Body of pancreas (tissue), 4 donors: Measurements from ENCODE around the gene SMIM13. TPM values are rescaled to one million over a fixed set of nuclear protein-coding genes. Genes with fewer than 3 reads are reported as not detected.
"Not testable (repeated sequence)": the region's sequence is repeated elsewhere in the genome, so short reads cannot be mapped to it uniquely, and the experiment has no call there.

Experiments used
- ATAC-seq: fragments of 150-250 bp; one replicate; pipeline ENCODE4 v1.9.1; 2016
- DNase-seq, 4 donors: peaks; one replicate each; pipeline ENCODE4 v3.0.0-alpha.2; 2019
- H3K27ac ChIP-seq, 4 donors: fragments of 200-600 bp; sonication (generic); 1 replicate in 3 of 4; 2 replicates in 1 of 4; pipeline versions ENCODE4 v1.5.1 to v1.6.1; 2016 to 2019; ENCODE audit warnings: mild to moderate bottlenecking in 1 of 4, mixed read lengths in 1 of 4, moderate library complexity in 1 of 4
- H3K27me3 ChIP-seq, 2 donors: fragments of 200-600 bp; sonication (generic); one replicate each; pipeline ENCODE4 v1.6.0; 2016; ENCODE audit warnings: mild to moderate bottlenecking in 1 of 2
- H3K36me3 ChIP-seq, 2 donors: fragments of 200-600 bp; sonication (generic); replicated peaks in 1 of 2; 2 replicates each; pipeline ENCODE4 v1.5.1; 2016; ENCODE audit warnings: low read depth in 2 of 2; ENCODE audit not compliant: insufficient read depth in 1 of 2
- H3K4me1 ChIP-seq: fragments of 200-600 bp; sonication (generic); one replicate; pipeline ENCODE4 v1.6.0; 2016
- H3K4me3 ChIP-seq, 2 donors: fragments of 200-600 bp; sonication (generic); 1 replicate in 1 of 2; 2 replicates in 1 of 2; pipeline ENCODE4 v1.5.1; 2016 to 2019
- H3K9me3 ChIP-seq, 3 donors: fragments of 200-600 bp; sonication (generic); 1 replicate in 2 of 3; 2 replicates in 1 of 3; pipeline ENCODE4 v1.5.1; 2016
- CTCF ChIP-seq, 7 experiments: fragments of 450-650 bp in 4 of 7; fragments of 200-600 bp in 3 of 7; sonication (generic) in 3 of 7; IDR thresholded peaks; one replicate each; pipeline ENCODE4 v1.5.1; 2016 to 2019; ENCODE audit warnings: antibody characterized with exemption in 7 of 7
- POLR2A ChIP-seq, 3 donors: fragments of 450-650 bp; IDR thresholded peaks; one replicate each; pipeline ENCODE4 v1.6.1; 2016; ENCODE audit warnings: antibody characterized with exemption in 3 of 3, mild to moderate bottlenecking in 2 of 3
- WGBS, 2 donors: methylation state at CpG; one replicate each; pipeline ENCODE4 v1.1.5; 2017; 5-methylcytosine and 5-hydroxymethylcytosine counted together
- intact Hi-C: fragments of 100-400 bp; cut with DNase I; formaldehyde crosslinking; loops from one replicate; pipeline ENCODE4 v1.15.1; 2023
- total RNA-seq, 2 donors: library from RNA; depleted of rRNA; stranded (reverse); fragments of >200 nt; gene quantifications; one replicate each; pipeline ENCODE4 v1.1.0, GENCODE V29; 2016

The SMIM13 gene
- total RNA-seq, 2 donors from 2014 or later, result 4.4 to 5.6 TPM

DNA sequence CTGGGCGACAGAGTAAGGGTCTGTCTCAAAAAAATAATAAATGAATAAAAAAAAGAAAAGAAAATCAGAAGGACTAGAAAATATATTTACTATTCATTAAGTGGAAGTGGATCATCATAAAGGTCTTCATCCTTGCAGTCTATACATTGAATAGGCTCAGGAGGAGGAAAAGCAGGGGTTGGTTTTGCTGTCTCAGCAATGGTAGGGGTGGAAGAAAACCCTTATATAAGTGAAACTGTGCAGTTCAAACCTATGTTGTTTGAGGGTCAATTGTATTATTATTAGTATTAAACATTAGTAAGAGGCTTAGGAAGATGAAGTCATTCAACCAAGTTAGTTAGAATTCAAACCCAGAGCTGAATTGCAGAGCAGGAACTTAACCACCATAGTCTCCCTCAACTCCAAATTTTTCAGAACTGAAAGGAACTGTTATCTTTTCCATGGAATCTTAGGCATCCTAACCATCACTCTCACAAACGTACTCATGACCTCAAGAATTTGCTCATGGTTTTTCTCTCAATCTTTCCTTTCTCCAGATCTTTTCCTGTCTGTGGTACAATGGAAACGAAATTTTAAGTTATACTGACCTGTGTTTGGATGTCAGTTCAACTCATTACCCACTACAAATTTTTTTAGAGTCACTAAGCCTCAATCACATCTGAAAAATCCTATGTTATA, 7.7 kb upstream of the SMIM13 start:
- no peak overlapping the region for H3K4me3 ChIP-seq
- H3K27ac ChIP-seq, result no peak overlapping the region
- DNase-seq (no peak), ATAC-seq (no peak)
- TF ChIP-seq POLR2A (IDR thresholded peaks at IDR 0.05), result no peak
- no peak for TF ChIP-seq CTCF (IDR thresholded peaks at IDR 0.05)
- no peaks in the 10 kb centered on the region for H3K36me3 ChIP-seq
- H3K27me3 ChIP-seq, result no peaks in the 10 kb centered on the region
- H3K4me1 ChIP-seq, result no peaks in the 10 kb centered on the region
- no peaks in the 10 kb centered on the region for H3K9me3 ChIP-seq
- intact Hi-C loops, result no loop called here
- WGBS, 2 donors, result 41 to 46% methylated on average over 3 of the region's 3 CpGs

DNA sequence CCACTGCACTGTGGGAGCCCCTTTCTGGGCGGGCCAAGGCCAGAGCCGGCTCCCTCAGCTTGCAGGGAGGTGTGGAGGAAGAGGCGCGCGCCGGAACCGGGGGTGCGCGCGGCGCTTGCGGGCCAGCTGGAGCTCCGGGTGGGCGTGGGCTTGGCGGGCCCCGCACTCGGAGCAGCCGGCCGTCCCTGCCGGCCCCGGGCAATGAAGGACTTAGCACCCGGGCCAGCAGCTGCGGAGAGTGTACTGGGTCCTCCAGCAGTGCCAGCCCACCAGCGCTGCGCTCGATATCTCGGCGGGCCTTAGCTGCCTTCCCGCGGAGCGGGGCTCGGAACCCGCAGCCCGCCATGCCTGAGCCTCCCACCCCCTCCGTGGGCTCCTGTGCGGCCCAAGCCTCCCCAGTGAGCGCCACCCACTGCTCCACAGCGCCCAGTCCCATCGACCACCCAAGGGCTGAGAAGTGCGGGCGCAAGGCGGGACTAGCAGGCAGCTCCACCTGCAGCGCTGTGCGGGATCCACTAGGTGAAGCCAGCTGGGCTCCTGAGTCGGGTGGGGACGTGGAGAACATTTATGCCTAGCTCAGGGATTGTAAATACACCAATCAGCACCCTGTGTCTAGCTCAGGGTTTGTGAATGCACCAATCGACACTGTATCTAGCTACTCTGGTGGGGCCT, 6.4 kb upstream of the SMIM13 start:
- H3K27ac ChIP-seq, DNase-seq, H3K27me3 ChIP-seq, intact Hi-C loops, H3K4me3 ChIP-seq, ATAC-seq, H3K4me1 ChIP-seq, H3K36me3 ChIP-seq, H3K9me3 ChIP-seq: not testable (repeated sequence)
- WGBS, 2 donors, result 85 to 89% methylated on average over 11 to 39 of the region's 47 CpGs

GRCh38 chr6:11089695-11090094, 3.9 kb upstream of the SMIM13 start:
- no peaks in the 10 kb centered on the region for H3K27me3 ChIP-seq
- DNase-seq (no peak), ATAC-seq (no peak)
- H3K4me1 ChIP-seq, result peaks cover 7% of the 10 kb centered on the region
- H3K36me3 ChIP-seq, result no peaks in the 10 kb centered on the region
- no peak overlapping the region for H3K4me3 ChIP-seq
- no peak overlapping the region for H3K27ac ChIP-seq
- WGBS, 2 donors, result 79 to 82% methylated on average over 1 of the region's 1 CpG
- TF ChIP-seq CTCF (IDR thresholded peaks at IDR 0.05), result no peak
- no peak for TF ChIP-seq POLR2A (IDR thresholded peaks at IDR 0.05)
- intact Hi-C loops, result no loop called here
- H3K9me3 ChIP-seq, result no peaks in the 10 kb centered on the region

GRCh38 chr6:11091141-11091540, 2.5 kb upstream of the SMIM13 start:
- H3K4me1 ChIP-seq, result peaks cover 21% of the 10 kb centered on the region
- H3K9me3 ChIP-seq, H3K4me3 ChIP-seq, intact Hi-C loops, DNase-seq, H3K36me3 ChIP-seq, ATAC-seq, H3K27ac ChIP-seq, H3K27me3 ChIP-seq: not testable (repeated sequence)
- WGBS, 2 donors, result 87 to 91% methylated on average over 5 of the region's 5 CpGs

- peak overlapping the region; percentile 93 to 95 (median 94) for H3K27ac ChIP-seq
- TF ChIP-seq CTCF (IDR thresholded peaks at IDR 0.05), result no peak
- TF ChIP-seq POLR2A (IDR thresholded peaks at IDR 0.05), result no peak
- peak in 1 of 4 donors; percentile 60 for DNase-seq
- peak; percentile 25 for ATAC-seq
- peaks cover 23% of the 10 kb centered on the region for H3K4me1 ChIP-seq
- no peaks in the 10 kb centered on the region for H3K27me3 ChIP-seq
- H3K9me3 ChIP-seq, result no peaks in the 10 kb centered on the region
- WGBS, 2 donors, result 1 to 2% methylated on average over 7 to 10 of the region's 10 CpGs
- H3K4me3 ChIP-seq, result peak overlapping the region in 1 of 2 donors; percentile 95
- H3K36me3 ChIP-seq, result no peaks in the 10 kb centered on the region
- intact Hi-C loops, result no loop called here
Measured at GRCh38 chr6:11092668-11093375, 812 bp upstream of the SMIM13 start.
